Aortic smooth muscle cell (primary cell): ENCODE results near the gene OMP. TPM values are rescaled to one million over a fixed set of nuclear protein-coding genes. Genes with fewer than 3 reads are reported as not detected.

Experiments
- total RNA-seq: library from RNA; depleted of rRNA; stranded (reverse); fragments of >200 nt; gene quantifications from 2 replicates; pipeline ENCODE4 v1.2.3, GENCODE V29; 2014

Gene OMP
- 0.50 and 0.53 TPM in 2 replicates for total RNA-seq

GRCh38 chr11:77102246-77103210 lies at the start of gene OMP:
OMP (plus strand) TSS chr11:77102840; CDS start chr11:77102840, 0 bp downstream.

GRCh38 chr11:77066229-77067042 lies 36.2 kb upstream of the OMP start, which contains the start of gene CAPN5:
CAPN5 (plus strand) TSS chr11:77066971; CDS start chr11:77084887, 17,916 bp downstream.

GRCh38 chr11:77127920-77128691 lies 25.5 kb downstream of the OMP start, which contains the start of gene MYO7A:
MYO7A (plus strand) TSS chr11:77128246; CDS start chr11:77130635, 2,389 bp downstream.

Other genes starting within 250 kb of the OMP start
- 5.8 and 6.1 TPM in 2 replicates for gene ACER3, start 241.9 kb upstream of the OMP start, total RNA-seq
- gene B3GNT6, start 68.4 kb upstream of the OMP start, total RNA-seq: not detected in 2 replicates
- gene CAPN5, start 35.9 kb upstream of the OMP start, total RNA-seq: 28.3 and 31.8 TPM in 2 replicates
- gene MYO7A, start 25.4 kb downstream of the OMP start, total RNA-seq: 0.26 and 0.44 TPM in 2 replicates
- gene GDPD4, start 198.8 kb downstream of the OMP start, total RNA-seq: not detected in 2 replicates